ENCODE measurements around the gene MYH6. TPM values are rescaled to one million over a fixed set of nuclear protein-coding genes. Genes with fewer than 3 reads are reported as not detected.

The MYH6 gene
- total RNA-seq, 1 experiment from 2014 or later = 0.09 TPM

GRCh38 chr14:23449314-23449713, 41.2 kb upstream of the MYH6 start:
- no peak overlapping the region for H3K27ac Mint-ChIP-seq
- no peaks in the 10 kb centered on the region for H3K36me3 Mint-ChIP-seq
- CTCF ChIA-PET = no interaction called here

More at GRCh38 chr14:23449314-23449713, 41.2 kb upstream of the MYH6 start:
- H3K4me3 Mint-ChIP-seq = no peak overlapping the region
- TF ChIP-seq USF2 (CRISPR knock-in tag; IDR thresholded peaks at IDR 0.05) (no peak), CTCF (IDR thresholded peaks at IDR 0.05) (no peak), USF1 (CRISPR knock-in tag; IDR thresholded peaks at IDR 0.05) (no peak), IRF2 (CRISPR knock-in tag; IDR thresholded peaks at IDR 0.05; ENCODE audit: borderline replicate concordance, low read depth) (no peak), ETV6 (CRISPR knock-in tag; IDR thresholded peaks at IDR 0.05) (no peak), AFF4 (CRISPR knock-in tag; IDR thresholded peaks at IDR 0.05; ENCODE audit: borderline replicate concordance) (no peak), NR2C2 (CRISPR knock-in tag; IDR thresholded peaks at IDR 0.05) (no peak), NFATC4 (CRISPR knock-in tag; IDR thresholded peaks at IDR 0.05) (no peak), ZNF219 (CRISPR knock-in tag; IDR thresholded peaks at IDR 0.05; ENCODE audit: borderline replicate concordance) (no peak), NFYB (CRISPR knock-in tag; conservative IDR thresholded peaks at IDR 0.05; ENCODE audit: low read depth) (no peak), E2F4 (CRISPR knock-in tag; IDR thresholded peaks at IDR 0.05; ENCODE audit: borderline replicate concordance, low read depth) (no peak), KAT7 (CRISPR knock-in tag; IDR thresholded peaks at IDR 0.05; ENCODE audit: borderline replicate concordance) (no peak), NFE2L1 (CRISPR knock-in tag; IDR thresholded peaks at IDR 0.05) (no peak), FOXP1 (CRISPR knock-in tag; IDR thresholded peaks at IDR 0.05; ENCODE audit: borderline replicate concordance) (no peak), ZNF512 (CRISPR knock-in tag; IDR thresholded peaks at IDR 0.05; ENCODE audit: borderline replicate concordance) (no peak), MXD4 (CRISPR knock-in tag; IDR thresholded peaks at IDR 0.05; ENCODE audit: borderline replicate concordance) (no peak), GTF2I (CRISPR knock-in tag; conservative IDR thresholded peaks at IDR 0.05) (no peak), NR3C1 (CRISPR knock-in tag; conservative IDR thresholded peaks at IDR 0.05; ENCODE audit: low read depth) (no peak)
- POLR2A ChIA-PET = no interaction called here
- no peak for DNase-seq (ENCODE audit: low spot score)
- H3K4me1 Mint-ChIP-seq = peaks cover 11% of the 10 kb centered on the region
- peaks cover 3% of the 10 kb centered on the region; the same call in 1 of the 2 replicates for H3K27me3 Mint-ChIP-seq (ENCODE audit: low read depth)
- ATAC-seq = no peak
- no peaks in the 10 kb centered on the region for H3K9me3 Mint-ChIP-seq
